NCI-H1417 (cell line): ENCODE measurements around the gene TMEM182.

ENCODE experiments used
- DNase-seq, 3 experiments: peaks; one replicate each; lab custom pipeline; 2025; lab: John Stamatoyannopoulos, UW

The TMEM182 gene, protein sequence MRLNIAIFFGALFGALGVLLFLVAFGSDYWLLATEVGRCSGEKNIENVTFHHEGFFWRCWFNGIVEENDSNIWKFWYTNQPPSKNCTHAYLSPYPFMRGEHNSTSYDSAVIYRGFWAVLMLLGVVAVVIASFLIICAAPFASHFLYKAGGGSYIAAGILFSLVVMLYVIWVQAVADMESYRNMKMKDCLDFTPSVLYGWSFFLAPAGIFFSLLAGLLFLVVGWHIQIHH

DNA sequence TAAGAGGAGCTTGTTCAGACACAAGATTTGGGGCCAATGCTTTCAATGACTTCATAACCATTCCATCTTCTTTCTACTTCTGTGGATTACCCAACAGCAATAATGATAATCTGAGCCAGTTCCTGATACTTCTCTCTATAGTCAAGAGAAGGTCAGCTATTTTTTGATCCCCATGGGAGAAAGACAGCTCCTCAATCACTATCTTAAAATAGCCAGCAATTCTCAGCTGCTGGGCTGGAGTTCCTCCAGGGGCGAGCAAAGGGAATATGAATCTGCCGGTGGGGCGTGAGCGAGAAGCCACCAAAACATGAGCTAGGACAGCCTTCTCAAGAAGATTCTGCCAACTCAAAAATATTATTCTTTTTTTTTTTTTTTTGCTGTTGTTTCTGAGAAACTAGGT, at the start of gene TMEM182:
TMEM182 (plus strand) TSS at position 269 of the 400 bp plus-strand sequence. CDS start 187 bp downstream, outside the sequence.
- no peak for DNase-seq

GRCh38 chr2:102717308-102718018, 44.4 kb upstream of the TMEM182 start:
- no peak for DNase-seq

DNA sequence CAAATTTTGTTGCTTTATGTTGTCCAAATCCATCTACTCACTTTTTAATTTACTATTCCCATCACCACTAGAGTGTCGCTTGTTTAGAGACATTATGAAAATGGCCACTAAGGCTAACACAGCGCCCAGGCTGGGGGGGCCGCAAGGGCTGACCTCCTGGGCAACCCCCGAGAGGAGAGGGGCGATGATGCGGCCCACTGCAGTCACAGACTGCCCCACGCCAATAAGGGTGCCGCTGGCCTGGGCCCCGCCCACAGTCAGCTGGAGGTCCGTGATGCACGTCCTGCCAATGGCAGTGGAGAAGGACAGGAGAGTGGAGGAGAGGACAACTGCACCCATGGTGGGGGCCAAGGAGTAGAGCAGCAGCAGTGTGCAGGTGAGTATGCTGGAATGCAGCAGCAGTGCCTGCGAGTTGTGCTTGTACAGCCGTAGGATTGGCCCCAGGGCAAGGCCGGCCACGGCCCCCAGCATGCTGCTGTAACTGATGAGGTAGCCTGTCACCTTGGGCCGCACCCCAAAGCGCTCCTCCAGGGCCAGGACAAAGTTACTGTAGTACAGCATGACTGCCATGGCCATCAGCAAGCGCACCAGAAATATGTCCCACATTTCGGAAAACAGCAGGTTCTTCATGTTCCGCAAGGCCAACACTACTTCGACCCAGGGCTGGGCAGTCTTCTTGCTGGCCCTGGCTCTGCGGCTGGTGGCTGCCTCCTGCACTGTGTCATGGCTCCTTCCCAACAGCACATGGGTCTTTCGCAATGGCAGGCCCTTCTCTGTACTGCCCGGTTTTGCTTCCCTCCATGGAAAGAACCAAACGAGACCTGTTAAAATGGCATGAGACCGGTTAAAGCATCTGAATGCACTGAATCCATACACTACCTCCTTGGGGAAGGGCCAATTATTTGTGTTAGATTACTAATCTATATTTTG, 43.2 kb upstream of the TMEM182 start:
- no peak for DNase-seq

DNA sequence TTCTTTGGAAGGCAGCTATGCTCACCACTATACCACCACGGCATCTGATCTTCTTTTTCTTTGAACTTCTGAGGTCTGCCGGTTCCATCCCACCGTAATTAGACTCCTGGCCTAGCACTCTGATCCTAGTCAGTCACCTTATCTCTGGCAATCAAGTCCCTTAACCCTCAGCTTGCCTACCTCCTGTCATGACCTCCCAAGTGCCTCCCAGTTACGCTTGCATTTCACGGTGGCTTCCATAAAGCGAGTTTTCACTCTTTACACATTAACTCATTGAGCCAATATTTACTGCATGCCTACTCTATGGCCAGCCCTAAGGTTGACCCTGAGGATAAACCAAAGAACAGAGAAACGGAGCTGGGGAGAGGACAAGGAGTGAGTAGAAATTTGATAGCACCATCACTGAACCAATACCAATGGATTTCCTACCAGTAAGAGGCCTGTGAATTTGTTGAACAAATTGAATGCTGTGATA, 37.8 kb upstream of the TMEM182 start:
- DNase-seq, result no peak

DNA sequence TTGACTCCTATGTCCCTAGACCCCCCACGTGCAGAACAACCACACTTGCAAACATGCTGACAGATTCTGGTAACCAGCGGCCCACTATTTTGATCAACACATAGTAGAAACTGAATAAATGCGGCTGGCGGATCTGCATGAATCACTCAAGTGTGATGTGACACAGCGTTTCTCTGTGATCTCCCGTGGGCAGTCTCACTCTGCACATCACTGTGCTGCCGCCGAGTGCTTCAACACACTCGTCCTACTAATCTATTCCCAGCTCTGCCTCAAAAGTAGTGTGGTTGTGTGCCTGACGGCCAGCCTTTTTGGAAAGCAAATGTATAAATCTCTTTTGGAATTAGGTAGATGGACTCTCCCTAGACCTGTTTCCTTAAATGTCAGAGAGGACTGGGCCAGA, 37.3 kb upstream of the TMEM182 start:
- no peak for DNase-seq

GRCh38 chr2:102726128-102727087, 35.4 kb upstream of the TMEM182 start:
- DNase-seq, result peak in 2 of 3 experiments; percentile 0 to 34

- DNase-seq, result peak; percentile 28 to 73 (median 54)
Observed at GRCh38 chr2:102735416-102736109, 26.3 kb upstream of the TMEM182 start.

DNA sequence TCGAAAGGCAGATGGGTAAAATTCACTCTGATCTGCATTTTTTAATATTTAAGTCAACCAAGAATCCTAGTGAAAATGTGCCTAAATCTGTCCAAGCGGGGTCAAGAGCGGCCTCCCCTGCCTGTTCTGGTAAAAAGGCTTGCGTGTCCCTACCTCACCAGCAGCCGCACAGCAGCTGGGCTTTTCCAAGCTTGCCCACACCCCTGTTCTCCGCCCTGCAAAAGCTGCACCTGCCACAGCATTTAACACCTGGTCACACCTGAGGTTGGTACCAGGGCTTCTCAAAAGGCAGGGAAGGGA, 25.8 kb upstream of the TMEM182 start:
- peak in 1 of 3 experiments; percentile 35 for DNase-seq

GRCh38 chr2:102736410-102737409, 25.1 kb upstream of the TMEM182 start:
- DNase-seq, result peak; percentile 69 to 88 (median 86)

DNA sequence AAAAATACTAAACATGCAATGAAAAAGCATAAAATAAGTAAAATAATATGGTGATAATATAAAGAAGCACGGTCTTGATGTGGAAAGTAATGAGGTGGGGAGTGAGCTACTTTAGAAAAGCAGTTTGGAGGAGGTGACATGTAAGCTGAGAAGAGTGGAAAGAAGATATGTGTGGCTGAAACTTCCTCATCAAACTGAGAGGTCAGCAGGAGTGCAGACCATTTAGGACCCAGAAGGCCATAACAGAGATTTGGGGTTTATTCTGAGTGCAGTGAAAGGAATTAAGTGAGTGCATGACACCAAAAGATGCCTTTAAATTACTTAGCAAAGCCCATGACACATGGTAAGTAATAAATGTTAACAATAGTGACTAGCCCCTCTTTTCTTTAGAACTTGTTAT, 24.4 kb upstream of the TMEM182 start:
- DNase-seq, result no peak

DNA sequence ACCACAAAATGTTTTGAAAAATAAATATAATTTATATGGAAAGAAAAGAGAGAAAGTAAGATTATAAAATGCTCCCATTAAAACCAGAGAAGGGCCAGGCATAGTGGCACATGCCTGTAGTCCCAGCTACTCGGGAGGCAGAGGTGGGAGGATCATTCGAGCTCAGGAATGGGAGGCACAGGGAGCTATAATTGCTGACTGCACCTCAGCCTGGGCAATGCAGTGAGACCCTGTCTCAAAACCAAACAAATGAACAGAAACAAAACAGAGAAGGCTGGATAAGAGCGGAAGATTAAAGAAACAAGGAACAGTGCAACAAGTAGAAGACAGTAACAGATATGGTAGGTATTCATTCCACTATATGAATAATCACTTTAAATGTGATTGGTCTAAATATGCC, 18.6 kb upstream of the TMEM182 start:
- DNase-seq, result no peak

GRCh38 chr2:102748107-102748506, 13.7 kb upstream of the TMEM182 start:
- no peak for DNase-seq

DNA sequence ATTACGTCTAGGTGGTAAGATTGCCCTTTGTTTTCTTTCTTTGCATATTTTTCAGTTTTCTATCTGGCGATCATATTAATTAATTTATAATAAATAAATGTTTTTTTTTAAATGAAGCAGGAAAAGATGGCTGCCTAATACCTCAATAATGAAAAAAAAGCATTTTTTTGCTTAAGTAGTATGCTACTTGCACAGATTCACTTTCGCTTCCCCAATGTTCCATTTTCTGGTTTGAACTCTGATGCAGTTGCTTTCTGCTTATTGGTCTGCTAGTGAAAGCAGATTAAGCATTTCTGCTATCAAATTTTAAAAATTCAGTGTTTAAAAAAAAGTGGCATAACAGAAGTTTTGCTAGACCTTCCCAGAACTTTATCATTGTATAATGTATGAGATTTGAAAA, 11.9 kb upstream of the TMEM182 start:
- no peak for DNase-seq

DNA sequence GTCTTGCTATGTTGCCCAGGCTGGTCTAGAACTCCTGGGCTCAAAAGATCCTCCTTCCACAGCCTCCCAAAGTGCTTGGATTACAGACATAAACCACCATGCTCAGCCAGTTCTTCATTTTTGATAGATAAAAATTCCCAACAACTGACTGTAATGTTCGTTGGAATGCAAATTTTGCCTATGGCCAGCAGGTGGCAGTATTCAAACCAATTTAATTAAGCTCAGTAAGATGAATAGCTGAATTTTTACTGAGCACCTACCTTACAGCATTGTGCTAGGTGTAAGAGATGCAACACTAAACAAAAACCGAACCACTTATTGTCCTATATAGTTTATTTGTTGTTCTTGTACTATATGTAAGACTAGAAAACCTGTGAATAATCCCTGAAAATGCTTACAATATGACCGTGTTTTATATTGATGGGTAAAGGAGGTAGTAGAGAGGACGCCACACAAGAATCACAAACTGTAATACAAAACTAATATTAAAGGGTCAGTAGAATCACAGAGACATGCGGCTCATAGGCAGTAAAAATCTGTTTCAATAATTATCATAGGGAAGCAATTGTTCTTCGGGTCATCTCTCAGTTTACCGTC, 8.2 kb upstream of the TMEM182 start:
- peak; percentile 24 to 66 (median 33) for DNase-seq

DNA sequence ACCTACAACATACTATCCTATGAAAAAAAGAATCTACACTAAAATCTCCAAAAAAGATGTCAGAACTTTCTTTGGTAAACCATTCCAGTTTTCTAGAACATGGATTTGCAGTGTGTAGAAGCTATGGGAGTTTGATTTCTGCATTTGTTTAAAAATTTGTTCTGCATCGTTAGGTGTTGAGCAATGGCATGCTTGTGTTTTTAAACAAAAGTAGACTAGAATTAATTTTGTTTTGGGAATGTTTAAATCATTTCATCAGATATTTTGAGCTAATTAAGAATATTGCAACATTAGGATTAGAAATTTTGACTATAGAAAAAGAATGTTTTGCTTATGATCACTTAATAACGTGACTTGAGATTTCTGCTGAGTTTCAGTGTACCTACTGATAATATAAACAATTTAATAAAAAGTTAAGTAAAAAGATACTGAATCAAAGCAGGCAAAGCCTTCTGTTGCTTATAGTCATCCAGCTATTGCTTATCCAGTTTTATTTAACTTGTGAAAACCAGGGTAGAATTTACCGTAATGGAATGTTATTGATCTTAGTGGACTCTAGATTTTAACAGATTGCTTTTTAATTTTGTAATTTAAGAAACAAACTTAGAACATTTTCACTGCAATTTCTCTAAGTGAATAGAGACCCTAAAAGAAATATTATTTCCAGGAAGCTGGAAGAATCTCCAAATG, 7.2 kb upstream of the TMEM182 start:
- DNase-seq, result no peak

DNA sequence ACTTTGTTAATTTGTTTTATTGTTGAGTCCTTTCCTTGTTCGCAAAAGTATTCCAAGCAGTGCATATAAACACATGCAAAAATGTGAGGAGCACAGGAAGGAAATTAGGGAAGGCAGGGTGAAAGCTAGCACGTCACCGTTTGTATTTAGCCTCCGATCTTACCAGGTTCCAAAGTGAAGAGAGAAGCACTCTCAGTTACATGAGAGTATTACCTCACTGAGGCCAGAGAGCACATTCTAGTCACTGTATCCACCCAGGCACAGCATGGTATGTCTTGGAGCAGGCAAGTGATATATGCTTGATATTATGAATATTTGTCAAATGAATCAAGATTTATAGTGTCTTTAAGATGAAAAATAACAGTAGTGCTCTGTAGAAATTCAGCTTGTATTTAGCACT, 6.5 kb upstream of the TMEM182 start:
- no peak for DNase-seq

DNA sequence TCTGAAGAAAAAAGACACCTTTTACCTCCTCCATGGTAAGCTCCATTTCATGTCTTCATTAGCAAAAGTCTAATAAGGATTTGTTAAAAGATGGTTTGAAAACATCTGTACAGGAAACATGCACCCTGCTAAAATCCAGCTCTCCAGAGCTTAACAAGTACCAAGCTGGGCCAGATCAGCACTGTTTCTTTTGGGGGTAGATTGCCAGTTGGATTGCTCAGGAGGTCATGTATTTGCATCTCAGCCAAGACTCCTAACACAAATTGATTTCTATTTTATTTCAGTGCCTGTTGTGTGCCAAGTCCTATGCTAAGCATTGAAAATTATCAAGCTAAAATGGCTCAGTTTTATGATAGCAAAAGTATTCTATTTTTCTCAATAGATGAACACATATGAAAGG, 3.4 kb upstream of the TMEM182 start:
- no peak for DNase-seq

- no peak for DNase-seq
Observed at GRCh38 chr2:102764083-102764482, 2.3 kb downstream of the TMEM182 start.

GRCh38 chr2:102765061-102765460, 3.2 kb downstream of the TMEM182 start:
- no peak for DNase-seq
